ENCODE data around the gene TMEM140.

TMEM140 gene

DNA sequence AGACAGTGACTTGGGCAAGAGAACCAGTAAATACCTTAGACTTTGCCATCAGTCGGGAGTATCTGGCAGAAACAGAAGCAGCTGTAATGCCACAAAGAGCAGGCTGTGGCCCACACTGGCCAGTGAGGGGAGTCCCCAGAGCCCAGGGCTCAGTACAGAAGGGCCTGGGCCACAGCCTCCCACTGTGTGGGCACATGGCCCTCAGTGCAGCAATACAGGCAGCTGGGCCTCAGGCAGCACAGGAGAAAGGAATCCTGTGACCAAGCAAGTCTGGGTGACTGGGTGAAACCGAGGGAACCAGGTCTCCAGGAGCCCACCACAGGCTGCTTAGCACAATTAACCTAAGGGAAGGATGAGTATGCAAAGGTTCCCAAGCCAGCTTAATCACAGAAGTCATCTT, 49.5 kb downstream of the TMEM140 start:
- Histone ChIP-seq H3K36me3 (ENCODE audit: control insufficient read depth, insufficient read depth, low read length) (peaks cover 30% of the 10 kb centered on the region), H3K27ac (ENCODE audit: low read depth, low read length) (no peak overlapping the region), H3K4me3 (ENCODE audit: low read depth, low read length) (no peak overlapping the region), H3K27me3 (ENCODE audit: control insufficient read depth, insufficient read depth, low read length) (no peaks in the 10 kb centered on the region), H3K9ac (ENCODE audit: low read depth, low read length) (no peak overlapping the region), H3K9me3 (ENCODE audit: control insufficient read depth, insufficient read depth, low read length) (no peaks in the 10 kb centered on the region), H3K4me1 (ENCODE audit: control insufficient read depth, insufficient read depth, low read length) (peaks cover 2% of the 10 kb centered on the region; the same call in 1 of the 2 replicates)

- H3K36me3 ChIP-seq (ENCODE audit: control insufficient read depth, insufficient read depth, low read length): peaks cover 34% of the 10 kb centered on the region
- H3K4me3 ChIP-seq (ENCODE audit: low read depth, low read length): no peak overlapping the region
- no peak overlapping the region for H3K9ac ChIP-seq (ENCODE audit: low read depth, low read length)
- H3K9me3 ChIP-seq (ENCODE audit: control insufficient read depth, insufficient read depth, low read length): no peaks in the 10 kb centered on the region
- no peak overlapping the region for H3K27ac ChIP-seq (ENCODE audit: low read depth, low read length)
- H3K27me3 ChIP-seq (ENCODE audit: control insufficient read depth, insufficient read depth, low read length): no peaks in the 10 kb centered on the region
- H3K4me1 ChIP-seq (ENCODE audit: control insufficient read depth, insufficient read depth, low read length): peaks cover 2% of the 10 kb centered on the region; the same call in 1 of the 2 replicates
Measured at GRCh38 chr7:135197906-135198655, 50.2 kb downstream of the TMEM140 start.

- Histone ChIP-seq H3K9ac (ENCODE audit: low read depth, low read length) (no peak overlapping the region), H3K36me3 (ENCODE audit: control insufficient read depth, insufficient read depth, low read length) (peaks cover 44% of the 10 kb centered on the region), H3K4me1 (ENCODE audit: control insufficient read depth, insufficient read depth, low read length) (peaks cover 2% of the 10 kb centered on the region; the same call in 1 of the 2 replicates), H3K27ac (ENCODE audit: low read depth, low read length) (no peak overlapping the region), H3K4me3 (ENCODE audit: low read depth, low read length) (no peak overlapping the region), H3K27me3 (ENCODE audit: control insufficient read depth, insufficient read depth, low read length) (no peaks in the 10 kb centered on the region), H3K9me3 (ENCODE audit: control insufficient read depth, insufficient read depth, low read length) (no peaks in the 10 kb centered on the region)
Measured at GRCh38 chr7:135199439-135199838, 51.6 kb downstream of the TMEM140 start.

DNA sequence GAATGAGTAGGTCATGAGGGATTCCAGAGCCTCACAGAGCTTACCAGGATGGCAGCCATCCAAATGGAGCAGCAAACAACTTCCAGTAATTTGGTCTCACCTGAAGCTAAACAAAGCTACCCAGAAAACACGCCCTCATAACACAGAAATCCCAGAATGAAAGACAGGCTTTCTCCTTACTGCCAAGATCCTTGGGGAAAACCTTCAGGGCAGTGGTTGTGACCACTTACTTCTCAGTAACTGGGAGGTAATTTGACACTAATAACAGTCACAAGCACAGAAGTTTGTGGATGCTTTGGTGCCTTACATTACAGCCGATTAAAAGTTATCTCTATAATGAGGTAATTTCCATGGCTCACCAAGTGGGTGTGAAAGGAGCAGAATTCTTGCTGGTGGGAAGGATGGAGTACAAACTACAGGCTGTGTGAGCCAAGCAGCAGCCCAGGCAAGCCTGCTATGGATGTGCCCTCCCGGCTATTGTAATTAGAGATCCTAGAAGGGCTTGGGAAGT, 53.0 kb downstream of the TMEM140 start:
- no peak overlapping the region for H3K4me3 ChIP-seq (ENCODE audit: low read depth, low read length)

DNA sequence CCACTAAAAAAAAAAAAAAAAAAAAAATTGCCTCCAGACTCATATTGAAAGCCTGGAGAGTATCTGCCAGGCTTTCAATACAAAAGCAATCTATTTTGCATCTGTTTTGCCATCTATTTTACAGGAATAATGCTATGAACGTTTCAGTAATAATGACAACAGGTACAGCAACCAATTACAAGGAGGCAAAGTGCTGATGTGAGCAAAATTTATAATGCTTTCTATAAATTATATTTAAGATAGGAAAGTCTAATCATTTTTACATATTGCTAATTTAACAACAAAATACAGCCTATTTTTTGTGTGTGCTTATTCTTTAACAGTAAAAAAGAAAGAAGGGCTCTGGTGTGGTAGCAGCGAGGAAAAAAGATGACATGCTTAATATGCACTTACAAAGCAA, 53.5 kb downstream of the TMEM140 start:
- Histone ChIP-seq H3K9ac (ENCODE audit: low read depth, low read length) (no peak overlapping the region), H3K9me3 (ENCODE audit: control insufficient read depth, insufficient read depth, low read length) (no peaks in the 10 kb centered on the region), H3K27ac (ENCODE audit: low read depth, low read length) (no peak overlapping the region), H3K4me1 (ENCODE audit: control insufficient read depth, insufficient read depth, low read length) (peaks cover 2% of the 10 kb centered on the region; the same call in 1 of the 2 replicates), H3K27me3 (ENCODE audit: control insufficient read depth, insufficient read depth, low read length) (no peaks in the 10 kb centered on the region), H3K4me3 (ENCODE audit: low read depth, low read length) (no peak overlapping the region), H3K36me3 (ENCODE audit: control insufficient read depth, insufficient read depth, low read length) (peaks cover 49% of the 10 kb centered on the region)

More for the DNA sequence above, 53.0 kb downstream of the TMEM140 start:
- H3K36me3 ChIP-seq (ENCODE audit: control insufficient read depth, insufficient read depth, low read length): peaks cover 49% of the 10 kb centered on the region
- no peak overlapping the region for H3K9ac ChIP-seq (ENCODE audit: low read depth, low read length)
- H3K27ac ChIP-seq (ENCODE audit: low read depth, low read length): no peak overlapping the region
- H3K27me3 ChIP-seq (ENCODE audit: control insufficient read depth, insufficient read depth, low read length): no peaks in the 10 kb centered on the region
- H3K9me3 ChIP-seq (ENCODE audit: control insufficient read depth, insufficient read depth, low read length): no peaks in the 10 kb centered on the region
- peaks cover 2% of the 10 kb centered on the region; the same call in 1 of the 2 replicates for H3K4me1 ChIP-seq (ENCODE audit: control insufficient read depth, insufficient read depth, low read length)

DNA sequence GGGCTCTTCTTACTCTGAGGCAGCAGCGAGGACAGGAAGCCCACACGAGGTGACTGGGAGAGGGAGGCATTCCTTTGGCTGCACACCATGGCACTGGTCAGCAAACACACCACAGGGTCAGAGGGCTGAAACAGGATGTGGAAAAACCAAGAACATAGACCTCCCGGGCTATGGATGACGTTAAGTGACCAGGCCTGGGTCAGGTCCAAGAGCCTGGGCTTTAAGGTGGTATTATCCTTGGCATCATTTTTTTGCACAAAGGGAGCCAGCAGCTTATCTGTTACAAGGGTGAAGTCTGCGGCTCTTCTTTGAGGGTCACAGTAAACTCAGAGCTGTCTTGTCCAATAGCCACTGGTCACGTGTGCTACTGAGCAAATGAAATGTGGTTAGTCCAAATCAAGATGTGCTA, 56.5 kb downstream of the TMEM140 start:
- no peak overlapping the region for H3K9ac ChIP-seq (ENCODE audit: low read depth, low read length)
- H3K27me3 ChIP-seq (ENCODE audit: control insufficient read depth, insufficient read depth, low read length): no peaks in the 10 kb centered on the region
- H3K27ac ChIP-seq (ENCODE audit: low read depth, low read length): no peak overlapping the region
- H3K4me3 ChIP-seq (ENCODE audit: low read depth, low read length): no peak overlapping the region
- no peaks in the 10 kb centered on the region for H3K9me3 ChIP-seq (ENCODE audit: control insufficient read depth, insufficient read depth, low read length)
- H3K36me3 ChIP-seq (ENCODE audit: control insufficient read depth, insufficient read depth, low read length): peaks cover 44% of the 10 kb centered on the region
- H3K4me1 ChIP-seq (ENCODE audit: control insufficient read depth, insufficient read depth, low read length): peaks cover 2% of the 10 kb centered on the region; the same call in 1 of the 2 replicates

DNA sequence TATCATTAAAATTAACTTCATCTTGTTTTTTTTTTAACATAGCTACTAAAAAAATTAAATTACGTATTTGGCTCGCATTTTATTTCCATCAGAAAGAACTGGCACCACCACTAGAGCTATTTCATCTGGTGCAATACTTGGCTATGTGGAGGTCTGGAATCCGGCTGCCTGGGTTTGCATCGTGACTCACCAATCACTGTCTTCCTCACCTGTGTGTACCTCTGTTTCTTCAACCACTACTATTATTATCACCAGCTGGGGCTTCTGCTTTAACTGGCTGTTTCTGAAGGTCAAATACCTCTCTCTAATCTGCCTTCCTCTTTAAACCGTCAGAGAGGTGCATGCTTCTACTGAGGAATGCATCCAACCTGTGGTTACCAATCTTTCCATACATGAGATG, 57.0 kb downstream of the TMEM140 start:
- H3K27ac ChIP-seq (ENCODE audit: low read depth, low read length): no peak overlapping the region
- peaks cover 44% of the 10 kb centered on the region for H3K36me3 ChIP-seq (ENCODE audit: control insufficient read depth, insufficient read depth, low read length)
- H3K4me3 ChIP-seq (ENCODE audit: low read depth, low read length): no peak overlapping the region
- no peaks in the 10 kb centered on the region; the same call in 1 of the 2 replicates for H3K4me1 ChIP-seq (ENCODE audit: control insufficient read depth, insufficient read depth, low read length)
- H3K9ac ChIP-seq (ENCODE audit: low read depth, low read length): no peak overlapping the region
- H3K27me3 ChIP-seq (ENCODE audit: control insufficient read depth, insufficient read depth, low read length): no peaks in the 10 kb centered on the region
- H3K9me3 ChIP-seq (ENCODE audit: control insufficient read depth, insufficient read depth, low read length): no peaks in the 10 kb centered on the region

DNA sequence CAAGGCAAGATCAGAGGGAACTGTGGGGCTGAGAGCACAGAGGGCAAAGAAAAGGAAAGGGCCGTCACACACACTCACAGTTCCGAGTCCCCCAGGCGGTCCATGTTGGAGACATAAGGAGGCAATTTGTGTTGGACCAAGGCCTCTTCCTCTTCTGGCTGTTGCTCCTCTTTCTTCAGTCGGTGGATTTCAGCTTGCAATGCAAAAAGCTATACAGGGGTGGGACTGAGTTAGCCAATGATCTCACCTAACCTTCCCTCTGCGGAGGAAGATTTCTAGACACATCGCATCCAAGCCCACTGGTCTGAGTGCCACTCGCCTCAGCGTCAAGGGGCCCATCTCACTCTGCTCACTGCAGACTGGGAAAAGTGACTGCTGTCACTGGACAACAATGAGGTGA, 58.0 kb downstream of the TMEM140 start:
- no peaks in the 10 kb centered on the region for H3K9me3 ChIP-seq (ENCODE audit: control insufficient read depth, insufficient read depth, low read length)
- peaks cover 7% of the 10 kb centered on the region for H3K27me3 ChIP-seq (ENCODE audit: control insufficient read depth, insufficient read depth, low read length)
- no peak overlapping the region for H3K27ac ChIP-seq (ENCODE audit: low read depth, low read length)
- peaks cover 36% of the 10 kb centered on the region for H3K36me3 ChIP-seq (ENCODE audit: control insufficient read depth, insufficient read depth, low read length)
- peaks cover 3% of the 10 kb centered on the region; the same call in 1 of the 2 replicates for H3K4me1 ChIP-seq (ENCODE audit: control insufficient read depth, insufficient read depth, low read length)
- H3K9ac ChIP-seq (ENCODE audit: low read depth, low read length): no peak overlapping the region
- H3K4me3 ChIP-seq (ENCODE audit: low read depth, low read length): no peak overlapping the region

GRCh38 chr7:135206941-135207391, 59.1 kb downstream of the TMEM140 start:
- no peak overlapping the region for H3K9ac ChIP-seq (ENCODE audit: low read depth, low read length)
- H3K27ac ChIP-seq (ENCODE audit: low read depth, low read length): no peak overlapping the region
- peaks cover 31% of the 10 kb centered on the region for H3K36me3 ChIP-seq (ENCODE audit: control insufficient read depth, insufficient read depth, low read length)
- H3K4me3 ChIP-seq (ENCODE audit: low read depth, low read length): no peak overlapping the region
- peaks cover 4% of the 10 kb centered on the region; the same call in 1 of the 2 replicates for H3K4me1 ChIP-seq (ENCODE audit: control insufficient read depth, insufficient read depth, low read length)
- H3K9me3 ChIP-seq (ENCODE audit: control insufficient read depth, insufficient read depth, low read length): no peaks in the 10 kb centered on the region
- H3K27me3 ChIP-seq (ENCODE audit: control insufficient read depth, insufficient read depth, low read length): peaks cover 9% of the 10 kb centered on the region

DNA sequence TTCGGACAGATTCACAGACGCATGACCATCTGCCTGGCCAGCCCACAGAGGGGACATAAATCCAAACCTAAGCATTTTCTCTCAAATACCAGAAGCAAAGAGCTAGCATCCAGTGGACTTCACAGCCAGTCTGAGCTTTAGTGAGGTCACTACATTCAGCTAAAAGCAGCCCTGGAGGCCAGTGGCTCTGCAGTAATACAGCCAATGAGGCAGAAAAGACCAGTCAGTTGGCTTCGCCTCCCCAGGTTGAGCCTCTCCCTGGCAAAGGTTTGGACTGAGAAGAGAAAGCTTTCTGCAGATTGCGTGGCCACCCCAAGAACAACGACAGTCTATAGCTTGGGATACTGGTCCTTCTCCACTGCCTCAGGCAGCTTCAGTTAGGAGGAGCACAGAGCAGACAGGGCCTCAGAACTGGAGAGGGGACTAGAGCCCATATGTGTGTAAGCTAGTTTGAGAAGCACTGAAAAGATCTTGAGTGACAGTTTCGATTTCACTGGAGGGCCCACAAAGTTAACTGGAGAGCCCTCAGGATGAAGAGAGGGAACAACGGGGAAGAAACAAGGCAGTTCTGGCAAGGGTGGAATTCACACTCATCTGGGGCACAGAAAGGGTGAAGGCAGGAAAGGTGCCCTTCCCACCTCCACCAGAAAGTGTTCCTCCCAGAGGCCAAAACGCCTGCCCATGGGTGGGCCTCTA, 59.7 kb downstream of the TMEM140 start:
- Histone ChIP-seq H3K4me1 (ENCODE audit: control insufficient read depth, insufficient read depth, low read length) (peaks cover 4% of the 10 kb centered on the region; the same call in 1 of the 2 replicates), H3K27ac (ENCODE audit: low read depth, low read length) (no peak overlapping the region), H3K9ac (ENCODE audit: low read depth, low read length) (no peak overlapping the region), H3K4me3 (ENCODE audit: low read depth, low read length) (no peak overlapping the region), H3K27me3 (ENCODE audit: control insufficient read depth, insufficient read depth, low read length) (peaks cover 9% of the 10 kb centered on the region), H3K36me3 (ENCODE audit: control insufficient read depth, insufficient read depth, low read length) (peaks cover 27% of the 10 kb centered on the region), H3K9me3 (ENCODE audit: control insufficient read depth, insufficient read depth, low read length) (no peaks in the 10 kb centered on the region)

Data from HUES48 (cell line).